Fibroblast of lung (primary cell): ENCODE measurements around the gene NHSL2. TPM values are rescaled to one million over a fixed set of nuclear protein-coding genes. Genes with fewer than 3 reads are reported as not detected.
"Not testable (repeated sequence)": the region's sequence is repeated elsewhere in the genome, so short reads cannot be mapped to it uniquely, and the experiment has no call there.

Source experiments
- DNase-seq, 2 donors: peaks; one replicate each; pipeline versions ENCODE4 v3.0.0 to v3.0.0-alpha.2; 2010; ENCODE audit warnings: low read depth in 2 of 2
- H2AFZ ChIP-seq: 2 replicates; pipeline ENCODE4 v1.5.1; 2012; ENCODE audit warnings: low read length, control low read depth, inconsistent platforms
- H3K27ac ChIP-seq: 2 replicates; pipeline ENCODE4 v1.5.1; 2011; ENCODE audit warnings: low read length, control low read depth; ENCODE audit not compliant: insufficient read depth
- H3K27me3 ChIP-seq: 2 replicates; pipeline ENCODE4 v1.5.1; 2011; ENCODE audit warnings: mild to moderate bottlenecking, low read length; ENCODE audit not compliant: control insufficient read depth, insufficient read depth
- H3K36me3 ChIP-seq: 2 replicates; pipeline ENCODE4 v1.5.1; 2011; ENCODE audit warnings: low read length; ENCODE audit not compliant: control insufficient read depth, insufficient read depth
- H3K4me1 ChIP-seq: 2 replicates; pipeline ENCODE4 v1.5.1; 2011; ENCODE audit warnings: low read length; ENCODE audit not compliant: control insufficient read depth, insufficient read depth; ENCODE audit errors: extremely low read depth
- H3K4me2 ChIP-seq: 2 replicates; pipeline ENCODE4 v1.5.1; 2011; ENCODE audit warnings: low read length, control low read depth; ENCODE audit not compliant: insufficient read depth; ENCODE audit errors: extremely low read depth
- H3K4me3 ChIP-seq, 4 experiments: fragments of 200-600 bp in 1 of 4; sonication (generic) in 1 of 4; replicated peaks in 1 of 4; 2 replicates each; pipeline ENCODE4 v1.5.1; 2011 to 2016; ENCODE audit warnings: low read length in 4 of 4, low read depth in 3 of 4, mild to moderate bottlenecking in 3 of 4, control low read depth in 2 of 4, inconsistent platforms in 1 of 4, mixed read lengths in 1 of 4; ENCODE audit not compliant: insufficient read depth in 1 of 4; ENCODE audit errors: control extremely low read depth in 1 of 4
- H3K79me2 ChIP-seq: 2 replicates; pipeline ENCODE4 v1.5.1; 2012; ENCODE audit warnings: mild to moderate bottlenecking, low read length, inconsistent platforms; ENCODE audit not compliant: control insufficient read depth, insufficient read depth
- H3K9ac ChIP-seq: 2 replicates; pipeline ENCODE4 v1.5.1; 2011; ENCODE audit warnings: mild to moderate bottlenecking, low read length, control low read depth; ENCODE audit not compliant: insufficient read depth
- H3K9me3 ChIP-seq: 2 replicates; pipeline ENCODE4 v1.5.1; 2012; ENCODE audit warnings: low read depth, low read length; ENCODE audit not compliant: control insufficient read depth, insufficient read depth
- H4K20me1 ChIP-seq: 2 replicates; pipeline ENCODE4 v1.5.1; 2011; ENCODE audit warnings: low read length; ENCODE audit not compliant: control insufficient read depth, insufficient read depth; ENCODE audit errors: extremely low read depth
- EZH2 ChIP-seq: IDR thresholded peaks from 2 replicates; pipeline ENCODE4 v1.5.1; 2012; ENCODE audit warnings: low read length, control low read depth, mild to moderate bottlenecking; ENCODE audit errors: missing control alignments
- polyA plus RNA-seq, 2 donors: library from polyadenylated mRNA; depleted of rRNA in 1 of 2; stranded (reverse) in 1 of 2; unstranded in 1 of 2; fragments of >200 nt; gene quantifications; 2 replicates each; pipeline ENCODE4 v1.2.1, GENCODE V29; 2011 to 2012; ENCODE audit warnings: missing spikeins in 1 of 2
- total RNA-seq: library from RNA; depleted of rRNA; stranded (reverse); fragments of >200 nt; gene quantifications from 2 replicates; pipeline ENCODE4 v1.2.1, GENCODE V29; 2014
- TF ChIP-seq, protein P1 (sequence below), 2 donors: IDR thresholded peaks in 1 of 2; conservative IDR thresholded peaks in 1 of 2; 1 replicate in 1 of 2; 2 replicates in 1 of 2; pipeline ENCODE4 v1.5.1; 2011 to 2012; ENCODE audit warnings: low read length in 2 of 2, control low read depth in 1 of 2, inconsistent platforms in 1 of 2, low read depth in 1 of 2, mild to moderate bottlenecking in 1 of 2

NHSL2 gene
- total and polyA plus RNA-seq, 2 donors (not counting 1 experiment from before 2014, with no cell fraction given), result 4.3 to 9.7 TPM

DNA sequence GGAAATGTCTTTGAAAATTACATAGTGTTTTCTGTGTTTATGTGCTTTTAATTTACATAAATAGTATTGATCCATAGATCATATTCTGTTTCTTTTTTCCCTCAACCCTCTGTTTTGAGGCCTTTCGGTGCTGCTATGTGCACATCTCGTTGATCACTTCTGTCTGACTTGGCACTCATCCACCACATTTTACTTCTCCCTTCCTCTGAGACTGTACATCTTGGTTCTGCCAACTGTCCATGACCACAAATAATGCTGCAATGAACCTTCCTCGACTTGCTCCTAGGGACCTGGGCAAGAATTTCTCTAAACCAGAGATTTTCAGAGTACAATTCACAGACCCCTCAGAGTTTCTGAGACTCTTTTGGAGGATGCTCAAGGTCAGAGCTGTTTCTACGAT lies 146.7 kb downstream of the NHSL2 start:
- no peak for TF ChIP-seq EZH2
- TF ChIP-seq, protein P1, sequence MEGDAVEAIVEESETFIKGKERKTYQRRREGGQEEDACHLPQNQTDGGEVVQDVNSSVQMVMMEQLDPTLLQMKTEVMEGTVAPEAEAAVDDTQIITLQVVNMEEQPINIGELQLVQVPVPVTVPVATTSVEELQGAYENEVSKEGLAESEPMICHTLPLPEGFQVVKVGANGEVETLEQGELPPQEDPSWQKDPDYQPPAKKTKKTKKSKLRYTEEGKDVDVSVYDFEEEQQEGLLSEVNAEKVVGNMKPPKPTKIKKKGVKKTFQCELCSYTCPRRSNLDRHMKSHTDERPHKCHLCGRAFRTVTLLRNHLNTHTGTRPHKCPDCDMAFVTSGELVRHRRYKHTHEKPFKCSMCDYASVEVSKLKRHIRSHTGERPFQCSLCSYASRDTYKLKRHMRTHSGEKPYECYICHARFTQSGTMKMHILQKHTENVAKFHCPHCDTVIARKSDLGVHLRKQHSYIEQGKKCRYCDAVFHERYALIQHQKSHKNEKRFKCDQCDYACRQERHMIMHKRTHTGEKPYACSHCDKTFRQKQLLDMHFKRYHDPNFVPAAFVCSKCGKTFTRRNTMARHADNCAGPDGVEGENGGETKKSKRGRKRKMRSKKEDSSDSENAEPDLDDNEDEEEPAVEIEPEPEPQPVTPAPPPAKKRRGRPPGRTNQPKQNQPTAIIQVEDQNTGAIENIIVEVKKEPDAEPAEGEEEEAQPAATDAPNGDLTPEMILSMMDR (conservative IDR thresholded peaks at IDR 0.05 in 1 of 2, IDR thresholded peaks at IDR 0.05 in 1 of 2; ENCODE audit: low read depth in 1 of 2, low read length in 2 of 2), result no peak
- peaks cover 3% of the 10 kb centered on the region for H3K27me3 ChIP-seq
- no peaks in the 10 kb centered on the region for H4K20me1 ChIP-seq
- H3K4me2 ChIP-seq, result no peak overlapping the region
- no peak overlapping the region for H3K9ac ChIP-seq
- no peak for DNase-seq
- no peaks in the 10 kb centered on the region for H3K9me3 ChIP-seq
- no peaks in the 10 kb centered on the region for H3K79me2 ChIP-seq
- no peak overlapping the region for H3K27ac ChIP-seq
- no peak overlapping the region for H3K4me3 ChIP-seq
- H3K36me3 ChIP-seq, result no peaks in the 10 kb centered on the region
- no peak overlapping the region for H2AFZ ChIP-seq
- no peaks in the 10 kb centered on the region for H3K4me1 ChIP-seq

DNA sequence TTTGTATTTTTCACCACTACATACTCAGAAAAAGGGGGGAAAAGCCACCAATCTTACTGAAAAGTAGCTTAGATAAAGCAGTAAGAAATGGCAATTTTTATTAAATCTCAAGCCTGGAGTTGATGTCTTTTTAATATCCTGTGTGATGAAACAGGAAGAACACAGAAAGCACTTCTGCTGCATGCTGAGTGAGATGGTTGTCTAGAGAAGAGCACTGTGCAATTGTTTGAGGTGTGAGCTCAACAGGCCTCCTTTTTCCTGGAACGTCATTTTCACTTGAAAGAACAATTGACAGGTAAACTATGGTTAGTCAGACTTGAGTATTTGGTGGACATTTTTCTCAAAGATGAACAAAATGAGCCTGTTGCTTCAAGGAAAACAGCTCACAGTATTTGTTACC lies 147.2 kb downstream of the NHSL2 start:
- H3K36me3 ChIP-seq, result no peaks in the 10 kb centered on the region
- H3K4me1 ChIP-seq, result no peaks in the 10 kb centered on the region
- H2AFZ ChIP-seq, result no peak overlapping the region
- no peaks in the 10 kb centered on the region for H4K20me1 ChIP-seq
- no peaks in the 10 kb centered on the region for H3K79me2 ChIP-seq
- H3K4me2 ChIP-seq, result no peak overlapping the region
- H3K27ac ChIP-seq, result no peak overlapping the region
- peaks cover 3% of the 10 kb centered on the region for H3K27me3 ChIP-seq
- DNase-seq, result no peak
- no peak overlapping the region for H3K4me3 ChIP-seq
- H3K9ac ChIP-seq, result no peak overlapping the region
- H3K9me3 ChIP-seq, result no peaks in the 10 kb centered on the region
- TF ChIP-seq EZH2, result no peak
- TF ChIP-seq, protein P1 (conservative IDR thresholded peaks at IDR 0.05 in 1 of 2, IDR thresholded peaks at IDR 0.05 in 1 of 2; ENCODE audit: low read depth in 1 of 2, low read length in 2 of 2), result no peak

DNA sequence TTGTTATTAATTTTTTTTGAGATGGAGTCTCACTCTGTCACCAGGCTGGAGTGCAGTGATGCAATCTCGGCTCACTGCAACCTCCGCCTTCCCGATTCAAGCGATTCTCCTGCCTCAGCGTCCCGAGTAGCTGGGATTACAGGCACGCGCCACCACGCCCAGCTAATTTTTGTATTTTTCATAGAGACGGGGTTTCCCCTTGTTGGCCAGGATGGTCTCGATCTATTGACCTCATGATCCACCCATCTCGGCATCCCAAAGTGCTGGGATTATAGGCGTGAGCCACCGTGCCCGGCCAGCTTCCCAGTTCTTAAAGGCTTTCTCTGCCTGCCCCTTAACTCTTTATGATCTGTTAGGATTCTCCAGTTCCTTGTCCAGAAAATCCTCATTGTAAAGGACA lies 147.7 kb downstream of the NHSL2 start:
- DNase-seq, H4K20me1 ChIP-seq, H3K9ac ChIP-seq, H3K36me3 ChIP-seq, H3K79me2 ChIP-seq, H3K4me2 ChIP-seq, H3K27me3 ChIP-seq, H3K9me3 ChIP-seq, H3K27ac ChIP-seq, H3K4me3 ChIP-seq, H3K4me1 ChIP-seq, H2AFZ ChIP-seq: not testable (repeated sequence)
